Measurements from ENCODE around the gene ARID3A. TPM values are rescaled to one million over a fixed set of nuclear protein-coding genes. Genes with fewer than 3 reads are reported as not detected.

Gene ARID3A
- total and polyA plus RNA-seq, 2 donors (not counting 3 experiments of a cell fraction or from before 2014, with no cell fraction given) = 5.4 to 13.2 TPM

Small RNA genes within 50 kb of the gene (small RNA-seq; reads per million reads assigned to genes)
- gene RNU6-2 (ENCODE audit: insufficient read depth, insufficient read length, low read depth, low replicate concordance) (5.0 reads per million, percentile 37 among the genes with 10 or more reads in this experiment), gene RNU6-9 (ENCODE audit: insufficient read depth, insufficient read length, low read depth, low replicate concordance) (1.1 reads per million)

Other genes starting within 250 kb of the ARID3A start
- gene FSTL3, start 249.6 kb upstream of the ARID3A start, total RNA-seq = 19.9 and 30.3 TPM in 2 replicates
- 45.2 and 70.7 TPM in 2 replicates for gene FSTL3, start 249.6 kb upstream of the ARID3A start, polyA plus RNA-seq
- gene PRSS57, start 230.6 kb upstream of the ARID3A start, total RNA-seq = not detected in 2 replicates
- gene PRSS57, start 230.6 kb upstream of the ARID3A start, polyA plus RNA-seq = not detected in 2 replicates
- 24.2 and 31.8 TPM in 2 replicates for gene PALM, start 217.1 kb upstream of the ARID3A start, total RNA-seq
- gene PALM, start 217.1 kb upstream of the ARID3A start, polyA plus RNA-seq = 3.9 and 5.7 TPM in 2 replicates
- not detected in 2 replicates for gene MISP, start 174.9 kb upstream of the ARID3A start, total RNA-seq
- not detected in 2 replicates for gene MISP, start 174.9 kb upstream of the ARID3A start, polyA plus RNA-seq
- gene PTBP1, start 128.6 kb upstream of the ARID3A start, total RNA-seq = 607 and 623 TPM in 2 replicates
- 382 and 465 TPM in 2 replicates for gene PTBP1, start 128.6 kb upstream of the ARID3A start, polyA plus RNA-seq
- gene PLPPR3, start 104.1 kb upstream of the ARID3A start, total RNA-seq = 0.76 and 1.2 TPM in 2 replicates
- gene PLPPR3, start 104.1 kb upstream of the ARID3A start, polyA plus RNA-seq = 1.1 and 2.0 TPM in 2 replicates
- not detected in 2 replicates for gene AZU1, start 98.2 kb upstream of the ARID3A start, total RNA-seq
- 0.12 TPM in 1 of 2 replicates, not detected in the other for gene AZU1, start 98.2 kb upstream of the ARID3A start, polyA plus RNA-seq
- gene PRTN3, start 85.0 kb upstream of the ARID3A start, total RNA-seq = not detected in 2 replicates
- gene PRTN3, start 85.0 kb upstream of the ARID3A start, polyA plus RNA-seq = not detected in 2 replicates
- gene ELANE, start 73.7 kb upstream of the ARID3A start, total RNA-seq = not detected in 2 replicates
- gene ELANE, start 73.7 kb upstream of the ARID3A start, polyA plus RNA-seq = not detected in 2 replicates
- gene CFD, start 66.4 kb upstream of the ARID3A start, total RNA-seq = 0.40 TPM in 1 of 2 replicates, not detected in the other
- 0.25 and 0.53 TPM in 2 replicates for gene CFD, start 66.4 kb upstream of the ARID3A start, polyA plus RNA-seq
- 54.7 and 63.1 TPM in 2 replicates for gene MED16, start 32.8 kb upstream of the ARID3A start, total RNA-seq
- 66.5 and 96.6 TPM in 2 replicates for gene MED16, start 32.8 kb upstream of the ARID3A start, polyA plus RNA-seq
- not detected in 2 replicates for gene RNU6-9, start 32.6 kb upstream of the ARID3A start, total RNA-seq
- not detected in 2 replicates for gene RNU6-9, start 32.6 kb upstream of the ARID3A start, polyA plus RNA-seq
- gene R3HDM4, start 12.8 kb upstream of the ARID3A start, total RNA-seq = 49.6 and 53.9 TPM in 2 replicates
- gene R3HDM4, start 12.8 kb upstream of the ARID3A start, polyA plus RNA-seq = 51.8 and 70.6 TPM in 2 replicates
- not detected in 2 replicates for gene KISS1R, start 8.7 kb upstream of the ARID3A start, total RNA-seq
- gene KISS1R, start 8.7 kb upstream of the ARID3A start, polyA plus RNA-seq = not detected in 2 replicates
- 54.8 and 74.7 TPM in 2 replicates for gene WDR18, start 58.3 kb downstream of the ARID3A start, total RNA-seq
- 102 and 151 TPM in 2 replicates for gene WDR18, start 58.3 kb downstream of the ARID3A start, polyA plus RNA-seq
- 0.69 and 0.82 TPM in 2 replicates for gene GRIN3B, start 74.4 kb downstream of the ARID3A start, total RNA-seq
- 0.43 and 0.81 TPM in 2 replicates for gene GRIN3B, start 74.4 kb downstream of the ARID3A start, polyA plus RNA-seq
- 142 and 147 TPM in 2 replicates for gene TMEM259, start 95.1 kb downstream of the ARID3A start, total RNA-seq
- gene TMEM259, start 95.1 kb downstream of the ARID3A start, polyA plus RNA-seq = 297 and 430 TPM in 2 replicates
- gene RNU6-2, start 95.5 kb downstream of the ARID3A start, total RNA-seq = not detected in 2 replicates
- gene RNU6-2, start 95.5 kb downstream of the ARID3A start, polyA plus RNA-seq = not detected in 2 replicates
- 280 and 286 TPM in 2 replicates for gene CNN2, start 100.6 kb downstream of the ARID3A start, total RNA-seq
- gene CNN2, start 100.6 kb downstream of the ARID3A start, polyA plus RNA-seq = 185 and 207 TPM in 2 replicates
- gene ABCA7, start 114.1 kb downstream of the ARID3A start, total RNA-seq = 9.8 and 11.0 TPM in 2 replicates
- gene ABCA7, start 114.1 kb downstream of the ARID3A start, polyA plus RNA-seq = 4.9 and 5.7 TPM in 2 replicates
- gene ARHGAP45, start 141.1 kb downstream of the ARID3A start, total RNA-seq = 10.4 and 12.5 TPM in 2 replicates
- gene ARHGAP45, start 141.1 kb downstream of the ARID3A start, polyA plus RNA-seq = 6.9 and 7.5 TPM in 2 replicates
- gene POLR2E, start 169.3 kb downstream of the ARID3A start, total RNA-seq = 252 and 272 TPM in 2 replicates
- gene POLR2E, start 169.3 kb downstream of the ARID3A start, polyA plus RNA-seq = 344 and 394 TPM in 2 replicates
- 445 and 469 TPM in 2 replicates for gene GPX4, start 178.0 kb downstream of the ARID3A start, total RNA-seq
- 1,136 and 1,398 TPM in 2 replicates for gene GPX4, start 178.0 kb downstream of the ARID3A start, polyA plus RNA-seq
- 63.8 and 65.7 TPM in 2 replicates for gene SBNO2, start 248.2 kb downstream of the ARID3A start, total RNA-seq
- 31.4 and 35.8 TPM in 2 replicates for gene SBNO2, start 248.2 kb downstream of the ARID3A start, polyA plus RNA-seq